PC-3 (cell line): ENCODE results near the gene FLNB.

ENCODE experiments used
- EZH2 ChIP-seq: fragments of 300-600 bp; sonication (generic); IDR thresholded peaks from one replicate; pipeline ENCODE4 v1.6.1; 2017; ENCODE audit warnings: antibody characterized with exemption, mild to moderate bottlenecking, low read length; ENCODE audit not compliant: unreplicated experiment
- TF ChIP-seq, protein P1 (sequence below): fragments of 300-600 bp; sonication (generic); conservative IDR thresholded peaks from 2 replicates; pipeline ENCODE4 v1.5.1; 2017; ENCODE audit warnings: antibody characterized with exemption, low read depth, mild to moderate bottlenecking, low read length

DNA sequence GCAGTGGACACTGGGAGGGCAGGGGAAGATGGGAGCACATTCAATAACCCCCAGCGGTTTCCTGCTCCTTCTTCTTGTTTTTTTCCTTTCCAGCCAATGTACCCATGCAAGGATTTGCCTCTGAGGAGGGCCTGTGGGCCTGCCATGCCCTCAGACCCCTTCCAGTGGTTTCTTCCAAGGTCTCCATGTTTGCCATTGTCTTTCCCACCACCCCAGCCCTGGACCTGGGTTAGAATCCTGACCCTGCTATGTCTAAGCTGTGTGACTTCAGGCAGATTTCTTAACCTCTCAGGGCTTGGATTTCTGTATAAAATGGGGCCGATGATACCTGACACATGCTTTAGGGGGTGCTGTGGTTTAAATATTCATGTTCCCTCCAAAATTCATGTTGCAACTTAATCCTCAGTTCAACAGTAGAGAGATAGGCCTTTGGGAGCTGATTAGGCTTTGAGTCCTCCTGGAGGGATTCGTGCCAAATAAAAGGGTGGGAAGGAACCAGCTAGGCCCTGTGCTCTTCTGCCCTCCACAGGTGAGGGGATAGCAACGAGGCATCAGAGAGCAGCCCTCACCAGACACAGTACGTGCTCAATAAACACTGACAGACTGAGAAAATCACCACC, 46.3 kb upstream of the FLNB start:
- TF ChIP-seq, protein P1, sequence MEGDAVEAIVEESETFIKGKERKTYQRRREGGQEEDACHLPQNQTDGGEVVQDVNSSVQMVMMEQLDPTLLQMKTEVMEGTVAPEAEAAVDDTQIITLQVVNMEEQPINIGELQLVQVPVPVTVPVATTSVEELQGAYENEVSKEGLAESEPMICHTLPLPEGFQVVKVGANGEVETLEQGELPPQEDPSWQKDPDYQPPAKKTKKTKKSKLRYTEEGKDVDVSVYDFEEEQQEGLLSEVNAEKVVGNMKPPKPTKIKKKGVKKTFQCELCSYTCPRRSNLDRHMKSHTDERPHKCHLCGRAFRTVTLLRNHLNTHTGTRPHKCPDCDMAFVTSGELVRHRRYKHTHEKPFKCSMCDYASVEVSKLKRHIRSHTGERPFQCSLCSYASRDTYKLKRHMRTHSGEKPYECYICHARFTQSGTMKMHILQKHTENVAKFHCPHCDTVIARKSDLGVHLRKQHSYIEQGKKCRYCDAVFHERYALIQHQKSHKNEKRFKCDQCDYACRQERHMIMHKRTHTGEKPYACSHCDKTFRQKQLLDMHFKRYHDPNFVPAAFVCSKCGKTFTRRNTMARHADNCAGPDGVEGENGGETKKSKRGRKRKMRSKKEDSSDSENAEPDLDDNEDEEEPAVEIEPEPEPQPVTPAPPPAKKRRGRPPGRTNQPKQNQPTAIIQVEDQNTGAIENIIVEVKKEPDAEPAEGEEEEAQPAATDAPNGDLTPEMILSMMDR, result peak; percentile 85
- TF ChIP-seq EZH2, result no peak
